Stimulated activated CD4-positive, alpha-beta T cell treated with anti-CD3 and anti-CD28 coated beads, Interleukin-12 subunit alpha, Interleukin-12 subunit beta, amount 100 ng/mL, for 4 hours (primary cell): ENCODE measurements around the gene HBQ1.
A peak's percentile ranks its signal among the peaks of the same experiment; 100 is the strongest.
"Not testable (repeated sequence)": the region's sequence is repeated elsewhere in the genome, so short reads cannot be mapped to it uniquely, and the experiment has no call there.

ENCODE experiments used
- DNase-seq: peaks from one replicate; pipeline ENCODE4 v3.0.0-alpha.2; 2020

Gene HBQ1

GRCh38 chr16:176477-177382 lies 3.5 kb upstream of the HBQ1 start, which contains the start of gene HBA1:
Gene HBA1 (plus strand): TSS chr16:176680. CDS start chr16:176717, 37 bp downstream.
- DNase-seq: not testable (repeated sequence)

- no peak for DNase-seq
Measured at GRCh38 chr16:177394-177822, 2.9 kb upstream of the HBQ1 start.

- DNase-seq: no peak
Measured at GRCh38 chr16:177981-178667, 2.1 kb upstream of the HBQ1 start.

- DNase-seq: no peak
Measured at GRCh38 chr16:178668-179015, 1.6 kb upstream of the HBQ1 start.

GRCh38 chr16:179211-180092 lies 807 bp upstream of the HBQ1 start:
- no peak for DNase-seq

- DNase-seq: peak; percentile 80
Measured at GRCh38 chr16:180681-181564, 664 bp downstream of the HBQ1 start.

GRCh38 chr16:181565-182021 lies 1.3 kb downstream of the HBQ1 start:
- no peak for DNase-seq

GRCh38 chr16:183005-183404 lies 2.7 kb downstream of the HBQ1 start:
- no peak for DNase-seq

GRCh38 chr16:185213-185612 lies 5.0 kb downstream of the HBQ1 start:
- DNase-seq: no peak

- no peak for DNase-seq
Measured at GRCh38 chr16:185691-186090, 5.4 kb downstream of the HBQ1 start.

- DNase-seq: no peak
Measured at GRCh38 chr16:187330-187729, 7.1 kb downstream of the HBQ1 start.

- DNase-seq: no peak
Measured at GRCh38 chr16:188674-189073, 8.4 kb downstream of the HBQ1 start.

- no peak for DNase-seq
Measured at GRCh38 chr16:189604-190186, 9.4 kb downstream of the HBQ1 start.

- DNase-seq: no peak
Measured at GRCh38 chr16:191831-192230, 11.6 kb downstream of the HBQ1 start.

- no peak for DNase-seq
Measured at GRCh38 chr16:192686-193085, 12.4 kb downstream of the HBQ1 start.

- no peak for DNase-seq
Measured at GRCh38 chr16:193441-193840, 13.2 kb downstream of the HBQ1 start.

GRCh38 chr16:194516-194915 lies 14.3 kb downstream of the HBQ1 start:
- no peak for DNase-seq

GRCh38 chr16:200388-200787 lies 20.1 kb downstream of the HBQ1 start:
- no peak for DNase-seq

GRCh38 chr16:203246-203645 lies 23.0 kb downstream of the HBQ1 start:
- DNase-seq: no peak

GRCh38 chr16:204046-204445 lies 23.8 kb downstream of the HBQ1 start:
- not testable (repeated sequence) for DNase-seq

GRCh38 chr16:209359-209758 lies 29.1 kb downstream of the HBQ1 start:
- DNase-seq: not testable (repeated sequence)
